Natural killer cell (primary cell): ENCODE measurements around the gene KIRREL1. TPM values are rescaled to one million over a fixed set of nuclear protein-coding genes. Genes with fewer than 3 reads are reported as not detected.

Experiments
- ATAC-seq, 3 donors: fragments of 150-1000 bp in 2 of 3; fragments of 200-7000 bp in 1 of 3; cut with Tn5 transposase; 1 replicate in 1 of 3; 2 replicates in 2 of 3; pipeline ENCODE4 v1.10.0; 2021; ENCODE audit warnings: mild to moderate bottlenecking in 2 of 3, moderate library complexity in 2 of 3
- DNase-seq, 2 donors: peaks; one replicate each; pipeline versions ENCODE4 v3.0.0 to v3.0.0-alpha.2; 2013 to 2021; ENCODE audit warnings: mixed read lengths in 1 of 2
- H3K27ac ChIP-seq: one replicate; pipeline ENCODE4 v1.5.1; 2013; ENCODE audit warnings: mild to moderate bottlenecking, low read length
- H3K27me3 ChIP-seq: one replicate; pipeline ENCODE4 v1.6.1; 2013; ENCODE audit warnings: low read length; ENCODE audit not compliant: control insufficient read depth, insufficient read depth
- H3K36me3 ChIP-seq: one replicate; pipeline ENCODE4 v1.6.1; 2013; ENCODE audit warnings: low read length; ENCODE audit not compliant: control insufficient read depth, insufficient read depth
- H3K4me1 ChIP-seq: one replicate; pipeline ENCODE4 v1.6.1; 2013; ENCODE audit warnings: low read length; ENCODE audit not compliant: control insufficient read depth, insufficient read depth
- H3K4me3 ChIP-seq: one replicate; pipeline ENCODE4 v1.5.1; 2013; ENCODE audit warnings: low read length
- H3K9me3 ChIP-seq: one replicate; pipeline ENCODE4 v1.6.1; 2013; ENCODE audit warnings: low read length; ENCODE audit not compliant: control insufficient read depth, insufficient read depth
- H3K27ac Mint-ChIP-seq, 2 donors: one replicate each; pipeline ENCODE4 v1.8.0; 2022; ENCODE audit warnings: mild to moderate bottlenecking in 2 of 2, mixed read lengths in 2 of 2, moderate library complexity in 1 of 2
- H3K27me3 Mint-ChIP-seq, 2 donors: one replicate each; pipeline ENCODE4 v1.8.0; 2022; ENCODE audit warnings: low read depth in 2 of 2, mixed read lengths in 2 of 2
- H3K36me3 Mint-ChIP-seq: one replicate; pipeline ENCODE4 v1.8.0; 2022; ENCODE audit warnings: mixed read lengths
- H3K4me1 Mint-ChIP-seq, 2 donors: one replicate each; pipeline ENCODE4 v1.8.0; 2022; ENCODE audit warnings: mixed read lengths in 2 of 2
- H3K4me3 Mint-ChIP-seq: one replicate; pipeline ENCODE4 v1.8.0; 2022; ENCODE audit warnings: mild to moderate bottlenecking, moderate library complexity, mixed read lengths
- H3K9me3 Mint-ChIP-seq, 2 donors: one replicate each; pipeline ENCODE4 v1.8.0; 2022; ENCODE audit warnings: mixed read lengths in 2 of 2
- CTCF ChIP-seq: fragments of 200-600 bp; IDR thresholded peaks from one replicate; pipeline ENCODE4 v1.8.0; 2022; ENCODE audit warnings: antibody characterized with exemption
- WGBS: methylation state at CpG from one replicate; pipeline ENCODE4 v1.1.7; 2013; ENCODE audit warnings: missing lambda C conversion rate; ENCODE audit not compliant: insufficient coverage; 5-methylcytosine and 5-hydroxymethylcytosine counted together
- intact Hi-C: fragments of 100-400 bp; cut with micrococcal nuclease; formaldehyde crosslinking; loops from one replicate; pipeline ENCODE4 v1.14.2; 2022
- total RNA-seq, 4 donors: library from RNA; stranded (reverse); fragments of 120-200 nt in 1 of 4; gene quantifications; one replicate each; pipeline versions ENCODE4 v1.2.3 to v1.2.4, GENCODE V29; 2013 to 2022

The KIRREL1 gene
- total RNA-seq, 3 donors from 2014 or later (not counting 1 experiment from before 2014, with no cell fraction given): not detected

- no peak overlapping the region for H3K27ac ChIP-seq
- DNase-seq (no peak), ATAC-seq (no peak)
Measured at GRCh38 chr1:158077411-158078256, 84.2 kb downstream of the KIRREL1 start.

DNA sequence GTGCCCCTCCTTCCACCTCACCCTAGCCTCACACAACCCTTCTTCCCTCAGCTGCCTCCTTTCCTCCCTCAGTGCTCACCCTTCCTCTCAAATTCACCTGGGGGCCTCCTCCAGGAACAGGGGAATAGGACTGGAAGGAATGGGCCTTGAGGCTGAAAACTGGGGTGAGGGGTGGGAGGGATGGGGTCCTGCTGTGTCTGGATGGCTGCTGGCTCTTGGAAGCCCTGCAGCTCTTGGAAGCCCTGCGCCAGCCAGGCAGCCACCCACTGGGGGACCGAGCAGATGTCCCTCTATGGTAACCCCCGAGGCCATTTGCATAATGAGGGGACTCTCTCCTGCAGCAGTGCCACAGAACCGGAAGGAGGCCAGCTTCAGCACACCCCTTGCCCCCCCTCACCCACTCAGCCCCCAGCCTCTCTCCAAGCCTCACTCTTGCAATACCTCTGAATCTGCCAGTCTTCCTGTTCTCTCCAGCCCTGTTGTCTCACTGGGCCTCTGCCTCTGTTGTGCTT is 85.2 kb downstream of the KIRREL1 start:
- Mint-ChIP-seq H3K9me3 (no peaks in the 10 kb centered on the region), H3K4me3 (no peak overlapping the region), H3K27ac (no peak overlapping the region), H3K4me1 (no peaks in the 10 kb centered on the region), H3K36me3 (no peaks in the 10 kb centered on the region), H3K27me3 (peaks cover 0 to 4% of the 10 kb centered on the region in 2 donors)
- no peak for ATAC-seq
- DNase-seq: no peak
- TF ChIP-seq CTCF: no peak
- Histone ChIP-seq H3K4me3 (no peak overlapping the region), H3K36me3 (no peaks in the 10 kb centered on the region), H3K27ac (no peak overlapping the region), H3K4me1 (no peaks in the 10 kb centered on the region), H3K27me3 (no peaks in the 10 kb centered on the region), H3K9me3 (no peaks in the 10 kb centered on the region)
- intact Hi-C loops: no loop called here
- WGBS: 59% methylated on average over 4 of the region's 4 CpGs

More at GRCh38 chr1:158077411-158078256, 84.2 kb downstream of the KIRREL1 start:
- Histone ChIP-seq H3K9me3 (no peaks in the 10 kb centered on the region), H3K4me1 (no peaks in the 10 kb centered on the region), H3K36me3 (no peaks in the 10 kb centered on the region), H3K27me3 (no peaks in the 10 kb centered on the region), H3K4me3 (no peak overlapping the region)
- Mint-ChIP-seq H3K9me3 (no peaks in the 10 kb centered on the region), H3K36me3 (no peaks in the 10 kb centered on the region), H3K4me3 (no peak overlapping the region), H3K27me3 (peaks cover 0 to 4% of the 10 kb centered on the region in 2 donors), H3K4me1 (no peaks in the 10 kb centered on the region), H3K27ac (no peak overlapping the region)
- TF ChIP-seq CTCF: no peak
- intact Hi-C loops: no loop called here
- 89% methylated on average over 22 of the region's 22 CpGs for WGBS

DNA sequence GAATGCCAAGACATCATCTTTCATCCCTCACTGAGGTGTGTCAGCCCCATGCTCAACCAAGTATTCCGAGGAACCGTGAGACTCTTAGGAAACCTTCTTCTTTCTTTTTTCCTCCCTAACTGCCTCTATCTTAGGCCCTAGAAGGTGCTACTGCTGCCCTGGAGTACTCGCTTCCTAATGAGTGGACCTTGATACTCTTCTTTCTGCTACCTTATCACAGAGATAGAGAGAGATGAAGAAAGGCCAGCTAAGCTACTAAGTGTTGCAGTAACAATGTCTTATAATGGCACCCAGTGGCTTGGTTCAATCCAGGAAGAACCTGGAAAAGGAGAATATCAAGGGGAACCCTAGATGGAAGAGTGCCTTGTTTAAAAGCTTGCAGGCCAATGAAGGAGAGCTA is 86.6 kb downstream of the KIRREL1 start:
- 86% methylated on average over 3 of the region's 3 CpGs for WGBS
- no peak for ATAC-seq

More for the DNA sequence above, 86.6 kb downstream of the KIRREL1 start:
- intact Hi-C loops: no loop called here
- Histone ChIP-seq H3K27ac (no peak overlapping the region), H3K4me3 (no peak overlapping the region), H3K4me1 (no peaks in the 10 kb centered on the region), H3K9me3 (no peaks in the 10 kb centered on the region), H3K36me3 (no peaks in the 10 kb centered on the region), H3K27me3 (no peaks in the 10 kb centered on the region)
- Mint-ChIP-seq H3K27me3 (peaks cover 0 to 4% of the 10 kb centered on the region in 2 donors), H3K27ac (no peak overlapping the region), H3K36me3 (no peaks in the 10 kb centered on the region), H3K4me1 (no peaks in the 10 kb centered on the region), H3K4me3 (no peak overlapping the region), H3K9me3 (no peaks in the 10 kb centered on the region)
- no peak for DNase-seq
- no peak for TF ChIP-seq CTCF
